ENCODE results near the gene BRAF.
"Not testable (repeated sequence)": the region's sequence is repeated elsewhere in the genome, so short reads cannot be mapped to it uniquely, and the experiment has no call there.

BRAF gene

DNA sequence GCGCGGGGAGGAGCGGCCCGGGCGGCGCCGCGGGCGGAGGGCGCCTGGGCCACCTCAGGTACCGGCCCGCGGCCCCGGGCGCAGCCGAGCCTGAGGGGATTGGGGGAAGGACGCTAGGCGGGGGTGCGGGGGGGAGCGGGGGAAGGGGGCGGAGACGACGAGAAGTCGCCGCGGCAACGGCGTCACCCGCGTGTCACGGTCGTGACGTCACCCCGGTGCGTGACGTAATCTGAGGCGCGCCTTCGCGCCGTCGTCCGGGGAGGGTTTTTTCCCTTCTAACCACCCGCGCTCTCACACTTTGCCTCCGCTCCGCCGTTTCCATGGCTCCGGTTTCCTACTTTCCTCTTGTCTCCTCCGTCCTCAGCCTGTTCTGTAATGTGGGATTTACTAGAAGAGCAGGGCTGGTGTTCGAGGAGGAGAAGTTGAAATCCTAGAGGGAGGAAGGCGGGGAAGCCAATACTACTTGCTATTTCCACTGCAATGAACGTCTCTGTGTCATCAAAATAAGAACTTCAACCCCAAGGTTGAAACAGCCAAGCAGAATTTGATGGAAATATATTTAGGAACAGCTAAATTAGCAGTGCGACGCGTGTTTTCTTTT is at the start of gene BRAF:
Gene BRAF (minus strand): TSS at position 109 of the 601 bp plus-strand sequence. CDS start 226 bp downstream, outside the sequence.
- peak; percentile 81 for DNase-seq

DNA sequence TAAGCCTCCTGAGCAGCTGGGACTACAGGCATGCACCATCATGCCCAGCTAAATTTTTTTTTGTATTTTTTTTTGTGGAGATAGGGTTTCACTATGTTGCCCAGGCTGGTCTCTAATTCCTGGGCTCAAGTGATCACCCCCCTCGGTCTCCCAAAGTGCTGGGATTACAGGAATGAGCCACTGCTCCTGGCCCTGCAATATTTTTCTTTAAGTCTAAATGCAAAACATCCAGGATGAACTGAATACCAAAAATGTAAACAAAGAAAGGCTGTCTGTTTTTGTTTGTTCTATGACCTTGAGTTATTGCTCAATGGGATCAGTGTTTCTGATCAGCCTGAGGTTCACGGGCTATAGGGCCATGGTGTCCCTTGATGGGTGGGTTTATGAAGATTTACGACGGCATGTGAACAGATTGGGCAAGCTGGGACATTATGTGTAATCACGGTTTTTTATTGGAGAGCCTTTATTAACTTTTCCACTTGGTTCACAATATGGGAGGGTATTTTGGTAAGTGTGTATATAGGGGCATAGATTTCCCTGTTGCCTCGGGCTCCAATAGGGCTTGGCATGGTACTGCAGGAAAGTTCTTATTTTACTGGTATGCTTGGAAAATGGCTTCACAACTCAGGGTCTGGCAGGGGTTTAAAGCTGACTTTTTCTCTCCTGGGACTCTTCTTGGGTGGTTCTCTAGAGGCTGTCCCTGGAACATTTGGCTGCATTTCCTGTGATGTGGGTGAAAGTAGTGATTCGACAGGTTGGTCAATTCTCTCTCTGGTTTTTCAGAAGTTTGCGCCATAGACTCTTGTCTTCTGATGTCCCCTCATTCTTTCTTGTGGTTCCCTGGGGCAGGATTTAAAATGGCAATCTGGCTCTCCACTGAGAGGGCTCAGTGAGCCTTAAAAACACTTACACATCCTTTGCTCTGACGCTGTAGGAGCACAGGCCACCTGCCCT is 48.4 kb upstream of the BRAF start:
- DNase-seq = peak; percentile 68

DNA sequence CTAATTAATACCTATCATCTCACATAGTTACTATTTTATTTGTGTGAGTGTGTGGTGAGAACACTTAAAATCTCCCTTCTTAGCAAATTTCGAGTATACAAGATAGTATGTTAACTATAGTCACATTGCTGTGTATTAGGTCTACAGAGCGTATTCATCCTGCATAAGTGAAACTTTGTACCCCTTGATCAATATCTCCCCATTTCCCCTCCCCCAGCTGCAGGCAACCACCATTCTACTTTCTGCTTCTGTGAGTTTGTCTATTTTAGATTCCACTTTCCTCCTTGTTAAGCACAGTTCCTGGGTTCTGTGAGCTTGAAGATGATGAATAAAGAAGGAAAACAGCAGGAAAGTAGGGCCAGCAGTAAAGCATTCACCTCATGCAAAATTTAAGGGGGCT is 47.6 kb upstream of the BRAF start:
- no peak for DNase-seq

DNA sequence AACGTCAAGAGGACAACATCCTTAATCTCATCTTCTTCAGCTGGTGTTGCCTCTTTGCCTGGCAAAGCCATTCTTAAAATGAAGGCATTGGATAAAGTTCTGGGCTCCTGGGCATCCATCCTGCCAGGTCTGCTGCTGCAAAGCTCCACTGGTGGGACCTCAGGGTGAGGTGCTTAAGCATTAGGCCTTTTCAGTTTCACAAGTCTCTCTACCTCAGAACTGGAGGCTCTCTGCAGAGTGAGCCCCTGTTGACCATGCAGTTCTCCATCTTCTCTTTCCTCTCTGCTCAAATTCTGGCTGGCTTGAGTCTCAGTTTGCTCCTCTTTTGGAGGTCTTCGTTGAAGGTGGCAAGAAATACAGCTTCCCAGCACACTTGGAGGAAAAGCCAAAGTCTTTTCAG is 42.7 kb upstream of the BRAF start:
- DNase-seq = no peak

DNA sequence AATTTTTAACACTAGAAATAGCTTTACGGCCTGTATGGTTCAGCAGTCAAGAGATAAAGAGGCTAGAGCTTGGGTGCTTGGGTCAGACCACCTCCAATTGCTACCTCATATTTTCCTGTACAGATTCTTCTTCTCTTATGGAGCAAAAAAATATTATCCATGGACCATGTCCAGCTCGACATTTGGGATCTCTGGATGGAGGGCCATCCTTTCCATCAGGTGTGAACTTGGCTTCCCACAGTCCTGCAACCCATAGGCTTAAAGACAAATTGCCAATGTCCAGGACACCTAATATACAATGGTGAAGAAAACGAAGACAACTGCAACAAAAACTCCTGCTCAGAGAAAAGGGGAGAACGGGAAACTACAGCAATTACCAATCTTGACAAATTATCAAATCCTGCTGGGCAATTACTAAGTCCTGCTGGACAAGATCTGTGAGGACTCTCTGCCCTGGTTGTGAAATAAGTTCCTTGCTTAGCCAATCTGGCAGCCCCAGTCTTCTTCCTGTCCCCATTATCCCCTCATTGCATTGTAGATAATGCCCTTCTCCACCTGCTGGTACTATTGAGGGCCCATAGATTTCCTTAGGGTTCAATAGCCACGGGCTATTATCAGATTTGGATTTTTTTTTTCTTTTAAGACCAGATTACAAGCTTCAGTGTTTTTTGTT is 42.0 kb upstream of the BRAF start:
- DNase-seq = no peak

DNA sequence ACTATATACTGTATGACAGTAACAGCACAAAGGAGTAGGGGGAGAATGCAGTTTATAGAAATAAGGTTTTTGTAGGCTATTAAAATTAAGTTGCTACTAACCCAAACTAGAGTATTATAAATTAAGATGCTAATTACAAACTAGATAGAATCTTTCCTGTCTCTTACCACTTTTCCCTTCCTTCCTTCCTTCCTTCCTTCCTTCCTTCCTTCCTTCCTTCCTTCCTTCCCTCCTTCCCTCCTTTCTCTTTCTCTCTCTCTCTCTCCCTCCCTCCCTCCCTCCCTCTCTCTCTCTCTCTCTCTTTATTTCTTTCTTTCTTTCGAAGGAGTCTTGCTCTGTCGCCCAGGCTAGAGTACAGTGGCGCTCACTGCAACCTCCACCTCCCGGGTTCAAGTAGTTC is 36.4 kb upstream of the BRAF start:
- DNase-seq = no peak

DNA sequence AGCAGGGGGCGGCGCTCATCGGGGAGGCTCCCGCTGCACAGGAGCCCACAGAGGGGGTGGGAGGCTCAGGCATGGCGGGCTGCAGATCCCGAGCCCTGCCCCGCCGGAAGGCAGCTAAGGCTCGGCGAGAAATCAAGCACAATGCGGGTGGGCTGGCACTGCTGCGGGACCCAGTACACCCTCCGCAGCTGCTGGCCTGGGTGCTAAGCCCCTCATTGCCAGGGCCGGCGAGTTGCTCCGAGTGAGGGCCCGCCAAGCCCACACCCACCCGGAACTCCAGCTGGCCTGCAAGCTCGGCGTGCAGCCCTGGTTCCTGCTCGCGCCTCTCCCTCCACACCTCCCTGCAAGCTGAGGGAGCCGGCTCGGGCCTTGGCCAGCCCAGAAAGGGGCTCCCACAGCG is 32.3 kb upstream of the BRAF start:
- not testable (repeated sequence) for DNase-seq

DNA sequence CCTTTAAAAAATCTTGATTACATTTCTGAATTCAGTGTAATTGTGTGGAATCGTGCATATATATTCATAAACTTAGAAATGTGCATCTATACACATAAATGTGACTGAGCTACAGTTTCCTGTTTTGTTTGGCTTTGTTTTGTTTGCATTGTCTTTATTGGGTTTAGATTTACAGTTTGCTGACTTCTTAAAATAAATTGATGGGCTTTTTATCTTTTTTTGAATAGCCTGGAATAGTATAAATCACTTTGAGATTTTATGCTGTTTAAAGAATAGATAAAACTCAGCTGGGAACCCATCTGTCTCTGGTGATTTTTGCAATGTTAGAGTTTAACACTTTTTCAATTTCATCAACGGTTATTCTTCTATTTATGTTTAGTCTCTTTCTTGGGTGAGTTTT is 21.2 kb upstream of the BRAF start:
- no peak for DNase-seq

DNA sequence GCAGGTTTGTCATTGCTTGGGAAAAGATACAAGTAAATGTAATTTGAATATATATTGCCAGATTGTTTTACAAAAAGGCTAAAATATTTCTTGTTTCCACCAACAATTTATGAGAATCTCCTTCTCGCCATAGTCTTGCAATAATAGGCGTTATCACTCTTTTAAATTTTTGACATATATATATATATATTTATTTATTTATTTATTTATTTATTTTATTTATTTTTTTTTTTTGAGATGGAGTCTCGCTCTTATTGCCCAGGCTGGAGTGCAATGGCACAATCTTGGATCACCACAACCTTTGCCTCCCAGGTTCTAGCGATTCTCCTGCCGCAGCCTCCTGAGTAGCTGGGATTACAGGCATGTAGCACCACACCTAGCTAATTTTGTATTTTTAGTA is 17.5 kb upstream of the BRAF start:
- not testable (repeated sequence) for DNase-seq

DNA sequence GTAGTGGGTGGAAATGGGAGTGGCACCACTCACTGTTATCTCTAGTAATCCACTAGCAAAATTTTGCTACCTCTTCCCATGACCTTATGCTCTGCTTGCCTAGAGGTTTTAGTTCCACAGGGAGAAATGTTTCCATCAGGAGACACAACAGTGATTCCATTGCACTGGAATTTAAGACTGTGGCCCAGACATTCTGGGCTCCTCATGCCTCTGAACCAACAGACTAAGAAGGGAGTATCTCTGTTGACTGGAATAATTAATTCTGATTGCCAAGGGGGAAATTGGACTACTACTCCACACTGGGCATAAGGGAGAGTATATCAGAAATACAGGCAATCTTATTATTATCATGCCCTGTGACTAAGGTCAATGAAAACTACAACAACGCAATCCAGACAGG is 16.2 kb upstream of the BRAF start:
- DNase-seq = no peak

DNA sequence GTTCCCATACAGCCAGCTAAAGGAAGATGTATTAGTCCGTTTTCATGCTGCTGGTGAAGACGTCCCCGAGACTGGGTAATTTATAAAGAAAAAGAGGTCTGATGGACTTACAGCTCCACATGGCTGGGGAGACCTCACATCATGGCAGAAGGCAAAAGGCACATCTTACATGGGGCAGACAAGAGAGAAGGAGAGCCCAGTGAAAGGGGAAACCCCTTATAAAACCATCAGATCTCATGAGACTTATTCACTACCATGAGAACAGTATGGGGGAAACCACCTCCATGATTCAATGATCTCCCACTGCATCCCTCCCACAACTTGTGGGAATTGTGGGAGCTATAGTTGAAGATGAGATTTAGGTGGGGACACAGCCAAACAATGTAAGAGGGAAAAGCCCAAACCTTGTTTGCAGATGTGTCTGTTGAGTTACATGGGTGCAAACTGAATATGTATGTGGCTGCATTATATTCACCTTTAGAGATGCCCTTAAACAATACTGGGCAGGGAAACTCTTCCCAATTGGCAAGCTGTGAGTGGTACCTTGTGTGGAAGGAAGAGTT is 13.1 kb upstream of the BRAF start:
- DNase-seq = no peak

DNA sequence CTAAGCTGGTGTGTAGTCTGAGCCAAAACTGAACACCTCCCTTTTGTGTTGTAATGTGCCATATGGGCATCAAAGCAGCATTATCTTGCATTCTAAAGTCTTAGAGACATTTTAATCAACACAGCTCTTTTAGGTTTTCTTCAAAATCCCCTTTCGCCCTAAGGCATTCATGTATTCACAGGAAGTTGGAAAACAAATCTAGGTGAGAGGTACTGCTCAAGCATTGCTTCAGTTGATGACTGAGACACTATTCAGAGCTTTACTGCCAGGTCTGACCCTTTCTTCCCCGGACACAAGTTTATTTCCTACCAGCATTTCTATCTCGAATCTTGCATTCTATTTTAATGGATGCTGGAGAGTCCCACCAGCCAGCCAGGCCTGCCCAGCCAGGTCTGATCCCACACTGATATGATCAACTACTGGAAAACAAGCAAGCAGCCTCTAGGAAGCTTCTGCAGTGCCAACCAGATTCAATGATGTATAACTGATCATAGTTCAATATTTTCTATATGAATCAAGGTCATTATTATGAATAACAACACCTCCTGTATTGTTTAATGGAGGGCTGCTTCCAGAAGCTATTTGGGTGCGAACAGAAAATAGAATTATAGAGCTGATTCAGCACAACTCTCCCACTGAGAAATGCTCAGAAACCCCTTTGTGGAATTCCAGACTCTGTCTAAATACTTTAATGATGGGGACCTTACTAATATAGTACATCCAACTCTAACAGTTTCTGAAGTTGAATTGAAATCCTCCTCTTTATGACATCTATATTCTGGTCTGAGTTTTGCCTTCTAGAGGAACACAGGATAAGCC is 4.0 kb upstream of the BRAF start:
- DNase-seq = no peak

DNA sequence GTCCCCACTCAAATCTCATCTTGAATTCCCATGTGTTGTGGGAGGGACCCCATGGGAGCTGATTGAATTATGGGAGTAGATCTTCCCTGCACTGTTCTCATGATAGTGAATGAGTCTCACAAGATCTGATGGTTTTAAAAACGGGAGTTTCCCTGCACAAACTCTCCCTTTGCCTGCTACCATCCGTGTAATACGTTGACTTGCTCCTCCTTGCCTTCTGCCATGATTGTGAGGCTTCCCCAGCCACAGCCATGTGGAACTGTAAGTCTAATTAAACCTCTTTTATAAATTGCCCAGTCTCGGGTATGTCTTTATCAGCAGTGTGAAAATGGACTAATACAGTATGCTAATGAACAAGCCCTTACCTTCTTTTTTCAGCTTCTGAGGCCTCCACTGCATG is 3.2 kb upstream of the BRAF start:
- not testable (repeated sequence) for DNase-seq

DNA sequence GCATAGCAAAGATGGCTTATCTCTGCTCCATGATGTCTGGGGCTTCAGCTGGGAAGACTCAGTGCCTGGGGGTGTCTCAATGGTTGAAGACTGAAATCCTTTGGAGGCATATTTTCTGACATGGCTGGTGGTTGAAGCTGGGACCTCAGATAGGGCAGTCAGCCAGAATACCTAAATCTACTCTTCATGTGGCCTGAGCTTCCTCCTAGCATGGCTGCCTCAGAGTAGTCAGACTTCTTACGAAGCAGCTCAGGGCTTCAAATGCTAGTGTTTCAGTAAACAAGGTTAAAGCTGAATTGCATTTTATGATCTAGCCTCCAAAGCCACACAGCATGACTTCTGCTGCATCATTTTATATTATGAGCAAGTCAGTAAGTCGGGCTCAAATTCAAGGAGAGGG is 2.6 kb upstream of the BRAF start:
- no peak for DNase-seq

DNA sequence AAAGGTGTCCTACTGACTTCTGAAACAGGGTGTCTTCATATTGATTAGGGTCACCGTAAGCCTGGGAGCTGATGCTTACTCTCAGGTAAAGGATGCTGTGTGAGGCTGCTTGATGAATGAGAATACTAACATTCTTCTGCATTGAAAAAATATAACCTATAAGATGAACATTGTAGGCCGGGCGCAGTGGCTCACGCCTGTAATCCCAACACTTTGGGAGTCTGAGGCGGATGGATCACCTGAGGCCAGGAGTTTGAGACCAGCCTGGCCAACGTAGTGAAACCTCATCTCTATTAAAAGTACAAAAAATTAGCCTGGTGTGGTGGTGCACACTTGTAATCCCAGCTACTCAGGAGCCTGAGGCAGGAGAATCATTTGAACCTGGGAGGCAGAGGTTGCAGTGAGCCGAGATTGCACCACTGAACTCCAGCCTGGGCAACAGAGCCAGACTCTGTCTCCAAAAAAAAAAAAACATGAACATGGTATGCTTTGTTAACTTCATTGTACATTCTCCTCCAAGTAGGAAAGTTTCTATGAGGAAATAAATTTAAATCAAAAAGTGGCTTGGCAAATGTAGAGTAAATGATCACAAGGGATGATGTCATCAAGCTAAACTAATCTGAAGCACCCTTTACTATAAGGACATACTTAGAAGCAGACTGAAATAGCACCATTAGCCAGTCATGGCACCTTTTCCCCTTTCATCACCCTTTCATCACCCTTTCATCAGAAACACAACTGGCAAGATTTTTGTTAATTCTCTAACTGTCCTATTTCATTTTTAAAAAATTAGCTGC is 1.5 kb upstream of the BRAF start:
- no peak for DNase-seq

DNA sequence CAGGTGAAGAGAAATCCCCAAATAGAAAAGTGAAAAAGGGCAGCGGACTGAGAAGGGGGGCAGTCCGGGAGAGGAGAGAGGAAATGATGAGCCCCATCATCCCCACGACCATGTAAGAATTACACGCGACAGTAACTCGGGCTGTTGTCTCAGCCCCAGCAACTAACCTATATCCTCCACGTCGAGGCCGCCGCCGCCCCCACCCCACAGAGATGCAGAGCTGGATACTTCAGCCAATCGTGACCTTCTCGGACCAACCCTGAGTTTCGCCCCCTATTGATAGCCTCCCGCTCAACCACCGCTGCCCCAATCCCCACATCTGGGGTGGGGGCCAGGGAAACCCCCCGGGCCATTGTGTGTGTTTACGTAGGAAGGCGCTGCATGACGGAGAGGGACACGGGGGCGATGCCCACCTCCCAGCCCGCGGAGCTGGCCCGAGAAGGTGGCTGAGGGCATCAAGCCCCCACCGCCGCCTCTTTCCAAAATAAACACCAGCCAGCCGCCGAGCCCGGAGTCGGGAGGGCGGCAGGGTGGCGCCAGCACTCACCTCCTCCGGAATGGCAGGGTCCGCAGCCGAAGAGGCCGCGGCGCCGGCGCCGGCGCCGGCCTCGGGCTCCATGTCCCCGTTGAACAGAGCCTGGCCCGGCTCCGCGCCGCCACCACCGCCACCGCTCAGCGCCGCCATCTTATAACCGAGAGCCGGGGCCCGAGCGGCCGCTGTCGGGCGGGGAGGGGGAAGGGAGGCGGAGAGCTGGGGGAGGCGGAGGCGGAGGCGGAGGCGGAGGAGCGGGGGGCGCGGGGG is 509 bp downstream of the BRAF start:
- DNase-seq = peak; percentile 62

DNA sequence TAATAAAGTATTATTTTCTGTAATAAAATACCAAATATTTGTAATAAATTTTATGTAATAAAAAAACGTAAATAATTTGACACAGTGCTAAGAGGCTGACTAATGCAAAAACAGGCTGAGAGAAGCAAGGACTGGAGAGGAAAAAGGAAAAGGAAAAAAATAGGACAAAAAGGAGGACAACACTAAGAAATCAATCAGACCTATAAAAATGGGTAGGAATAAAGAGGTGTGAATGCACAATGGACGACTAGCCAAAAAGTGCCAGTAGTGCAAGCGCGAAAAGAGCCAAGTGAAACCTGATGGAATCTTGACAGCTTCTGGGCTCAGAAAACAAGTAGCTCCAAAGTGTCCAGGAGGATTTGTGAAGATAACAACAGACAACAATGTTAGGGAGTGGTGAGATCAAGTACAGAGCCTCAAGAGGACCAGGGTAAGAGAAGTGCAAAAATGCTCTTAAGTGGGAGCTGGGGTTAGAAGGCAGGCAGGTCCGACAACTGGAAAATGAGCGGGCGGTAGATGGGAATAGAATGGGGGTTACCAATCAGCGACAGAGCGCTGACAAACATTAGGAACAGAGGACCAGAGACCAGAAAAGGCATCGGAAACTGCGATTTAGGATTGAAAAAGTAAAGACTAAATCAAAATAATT is 1.2 kb downstream of the BRAF start:
- DNase-seq = peak; percentile 18

DNA sequence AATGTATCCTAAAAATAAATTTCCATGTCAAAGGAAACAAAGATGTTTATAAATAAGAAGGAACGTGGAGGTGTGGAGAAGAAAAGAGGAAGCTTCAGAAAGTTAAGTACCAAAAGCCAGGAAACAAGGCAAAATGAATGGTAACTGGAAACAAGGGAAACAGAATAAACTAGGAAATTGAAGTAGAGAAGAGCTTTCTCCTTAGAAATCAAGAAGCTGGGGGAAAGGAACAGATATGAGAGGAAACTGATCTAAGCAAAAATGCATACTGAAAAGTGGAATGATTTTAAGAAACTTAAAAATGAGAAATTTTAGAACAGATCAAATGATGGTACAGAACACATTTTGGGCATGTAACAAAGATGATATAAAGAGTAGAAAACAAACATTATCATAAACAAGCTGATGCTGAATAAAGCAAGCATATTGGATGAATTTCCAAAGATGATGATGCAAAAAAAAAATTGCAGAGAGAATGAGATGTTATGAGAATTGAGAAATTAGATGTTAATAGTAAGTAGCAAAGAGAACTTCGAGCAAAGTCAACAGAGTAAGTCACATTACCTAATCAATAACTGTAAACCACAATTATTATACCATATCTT is 1.9 kb downstream of the BRAF start:
- DNase-seq = no peak

DNA sequence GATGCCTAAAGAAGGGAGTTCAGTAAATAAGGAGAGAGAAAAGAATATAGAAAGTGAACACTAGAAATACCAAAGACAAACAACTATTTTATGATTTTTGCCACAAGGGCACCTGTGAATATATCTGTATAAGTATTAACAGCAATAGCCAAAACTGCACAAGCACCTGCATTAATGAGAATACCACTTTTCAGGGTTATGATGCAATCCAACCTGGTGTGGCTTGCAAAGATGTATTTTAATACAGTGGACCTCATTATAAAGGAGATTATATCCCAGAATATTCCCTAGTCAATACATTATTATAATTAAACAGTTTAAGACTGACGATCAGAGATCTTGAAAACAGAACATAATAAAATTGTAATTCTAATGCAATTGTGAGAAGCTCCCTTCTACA is 4.0 kb downstream of the BRAF start:
- DNase-seq = no peak

DNA sequence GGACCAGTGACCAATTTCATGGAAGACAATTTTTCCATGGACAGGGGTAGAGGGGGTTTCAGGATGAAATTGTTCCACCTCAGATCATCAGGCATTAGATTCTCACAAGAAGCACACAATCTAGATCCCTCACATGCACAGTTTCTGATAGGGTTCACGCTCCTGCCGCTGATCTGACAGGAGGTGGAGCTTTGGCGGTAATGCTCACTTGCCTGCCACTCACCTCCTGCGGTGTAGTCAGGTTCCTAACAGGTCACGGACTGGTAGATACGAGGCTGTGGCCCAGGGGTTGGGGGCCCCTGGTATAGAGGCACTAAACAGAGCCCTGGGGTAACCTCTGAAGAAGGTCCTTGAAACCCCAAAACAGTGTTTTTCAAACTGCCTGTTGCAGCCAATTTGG is 6.5 kb downstream of the BRAF start:
- no peak for DNase-seq
